GM12801 (cell line): Measurements from ENCODE around the gene TRPT1.

Experiments
- CTCF ChIP-seq: IDR thresholded peaks from one replicate; pipeline ENCODE4 v1.5.1; 2011; ENCODE audit warnings: control low read depth; ENCODE audit not compliant: insufficient read length; ENCODE audit errors: extremely low read depth

The TRPT1 gene

GRCh38 chr11:64206457-64207255 lies 19.3 kb downstream of the TRPT1 start, which contains the start of gene FERMT3:
FERMT3 (plus strand) TSS chr11:64206721; CDS start chr11:64207365, 644 bp downstream.
- TF ChIP-seq CTCF = no peak

GRCh38 chr11:64204464-64204989 lies 21.5 kb downstream of the TRPT1 start:
- no peak for TF ChIP-seq CTCF

- no peak for TF ChIP-seq CTCF
Observed at GRCh38 chr11:64204080-64204440, 21.9 kb downstream of the TRPT1 start.

- no peak for TF ChIP-seq CTCF
Observed at GRCh38 chr11:64203421-64204079, 22.4 kb downstream of the TRPT1 start.

- TF ChIP-seq CTCF = no peak
Observed at GRCh38 chr11:64202992-64203391, 23.0 kb downstream of the TRPT1 start.

- TF ChIP-seq CTCF = no peak
Observed at GRCh38 chr11:64201543-64201942, 24.4 kb downstream of the TRPT1 start.

- TF ChIP-seq CTCF = no peak
Observed at GRCh38 chr11:64198511-64198910, 27.5 kb downstream of the TRPT1 start.
